Trophoblast cell (in vitro differentiated cells and primary cell): Measurements from ENCODE around the gene DNAI7.

Experiments
- DNase-seq, 2 donors: peaks; one replicate each; pipeline ENCODE4 v3.0.0-alpha.2; 2016
- H2AFZ ChIP-seq: 2 replicates; pipeline ENCODE4 v1.6.1; 2013; ENCODE audit warnings: low read length, moderate library complexity, mild to moderate bottlenecking; ENCODE audit not compliant: insufficient read depth, poor library complexity
- H2AK5ac ChIP-seq: 2 replicates; pipeline ENCODE4 v1.6.1; 2013; ENCODE audit warnings: mild to moderate bottlenecking, low read length
- H2BK120ac ChIP-seq: 2 replicates; pipeline ENCODE4 v1.6.1; 2013; ENCODE audit warnings: low read length, mild to moderate bottlenecking, moderate library complexity; ENCODE audit not compliant: insufficient read depth, poor library complexity
- H2BK12ac ChIP-seq: 2 replicates; pipeline ENCODE4 v1.6.1; 2013; ENCODE audit warnings: mild to moderate bottlenecking, low read length, moderate library complexity
- H2BK5ac ChIP-seq: 2 replicates; pipeline ENCODE4 v1.6.1; 2013; ENCODE audit warnings: low read length, low read depth, moderate library complexity, mild to moderate bottlenecking; ENCODE audit not compliant: poor library complexity
- H3K14ac ChIP-seq: 2 replicates; pipeline ENCODE4 v1.6.1; 2013; ENCODE audit warnings: mild to moderate bottlenecking, low read length
- H3K18ac ChIP-seq: 2 replicates; pipeline ENCODE4 v1.6.1; 2013; ENCODE audit warnings: mild to moderate bottlenecking, low read length
- H3K23ac ChIP-seq: 2 replicates; pipeline ENCODE4 v1.6.1; 2013; ENCODE audit warnings: low read length
- H3K27ac ChIP-seq: 2 replicates; pipeline ENCODE4 v1.5.1; 2013; ENCODE audit warnings: low read depth, mild to moderate bottlenecking, inconsistent platforms, low read length, moderate library complexity
- H3K27me3 ChIP-seq: 2 replicates; pipeline ENCODE4 v1.6.1; 2013; ENCODE audit warnings: inconsistent platforms, mild to moderate bottlenecking, low read length, moderate library complexity; ENCODE audit not compliant: insufficient read depth
- H3K36me3 ChIP-seq, 2 experiments: 1 replicate in 1 of 2; 2 replicates in 1 of 2; pipeline ENCODE4 v1.6.1; 2013; ENCODE audit warnings: low read length in 2 of 2, mild to moderate bottlenecking in 2 of 2, moderate library complexity in 1 of 2; ENCODE audit not compliant: insufficient read depth in 2 of 2, control insufficient read depth in 1 of 2
- H3K4ac ChIP-seq: 2 replicates; pipeline ENCODE4 v1.6.1; 2013; ENCODE audit warnings: low read depth, mild to moderate bottlenecking, low read length, moderate library complexity
- H3K4me1 ChIP-seq, 2 experiments: 1 replicate in 1 of 2; 2 replicates in 1 of 2; pipeline ENCODE4 v1.6.1; 2013; ENCODE audit warnings: low read length in 2 of 2, mild to moderate bottlenecking in 2 of 2, moderate library complexity in 1 of 2; ENCODE audit not compliant: insufficient read depth in 2 of 2, control insufficient read depth in 1 of 2
- H3K4me2 ChIP-seq: 2 replicates; pipeline ENCODE4 v1.6.1; 2013; ENCODE audit warnings: inconsistent platforms, mild to moderate bottlenecking, low read length, moderate library complexity
- H3K4me3 ChIP-seq: 2 replicates; pipeline ENCODE4 v1.5.1; 2013; ENCODE audit warnings: mild to moderate bottlenecking, low read depth, low read length, inconsistent platforms
- H3K79me1 ChIP-seq: one replicate; pipeline ENCODE4 v1.6.1; 2013; ENCODE audit warnings: low read length
- H3K79me2 ChIP-seq: 2 replicates; pipeline ENCODE4 v1.6.1; 2013; ENCODE audit warnings: low read length, mild to moderate bottlenecking; ENCODE audit not compliant: control insufficient read depth, insufficient read depth, poor library complexity
- H3K9ac ChIP-seq: 2 replicates; pipeline ENCODE4 v1.6.1; 2013; ENCODE audit warnings: mild to moderate bottlenecking, low read length
- H3K9me3 ChIP-seq: 2 replicates; pipeline ENCODE4 v1.6.1; 2013; ENCODE audit warnings: low read depth, mild to moderate bottlenecking, control low read depth, inconsistent platforms, low read length; ENCODE audit not compliant: insufficient read depth
- H4K12ac ChIP-seq: 2 replicates; pipeline ENCODE4 v1.6.1; 2013; ENCODE audit warnings: low read depth, mild to moderate bottlenecking, low read length, moderate library complexity
- H4K8ac ChIP-seq: 2 replicates; pipeline ENCODE4 v1.6.1; 2013; ENCODE audit warnings: low read depth, mild to moderate bottlenecking, low read length, moderate library complexity
- H4K91ac ChIP-seq: one replicate; pipeline ENCODE4 v1.6.1; 2013; ENCODE audit warnings: low read depth, mild to moderate bottlenecking, low read length, moderate library complexity
- whole genome bisulfite sequencing: extraction: QIAGEN DNeasy Blood & Tissue Kit; methylation state at CpG from one replicate; pipeline ENCODE4 v1.1.7; 2013; ENCODE audit warnings: missing lambda C conversion rate; ENCODE audit not compliant: insufficient read length, insufficient coverage; ENCODE audit errors: extremely low coverage; 5-methylcytosine and 5-hydroxymethylcytosine counted together

Gene DNAI7

DNA sequence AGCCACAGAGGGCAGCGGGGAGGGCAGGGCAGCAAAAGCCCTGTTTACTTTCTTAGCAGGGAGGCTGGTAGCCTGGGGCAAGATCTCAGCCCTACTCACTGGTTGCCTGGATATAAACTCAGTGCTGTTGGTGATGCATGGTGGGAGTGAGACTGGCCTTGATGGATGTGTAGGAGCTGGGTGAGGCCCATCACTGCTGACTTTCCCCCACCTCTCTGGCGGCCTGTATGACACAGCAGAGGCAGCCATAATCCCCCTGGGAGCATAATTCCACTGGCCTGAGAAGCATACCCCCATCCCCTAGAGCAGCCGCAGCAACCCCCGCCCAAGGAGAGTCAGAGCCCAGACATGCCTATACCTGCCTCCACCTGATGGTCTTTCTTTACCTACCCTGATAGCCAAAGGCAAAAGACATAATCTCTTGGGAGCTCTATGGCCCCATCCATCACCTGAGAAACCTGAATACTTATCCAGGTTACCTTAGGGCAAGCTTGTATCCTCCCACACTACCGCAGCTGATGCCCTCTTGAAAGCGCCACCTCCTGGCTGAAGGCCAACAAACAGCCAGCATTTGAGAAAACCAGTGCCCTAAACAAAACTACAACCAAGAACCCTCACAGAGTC lies 59.3 kb downstream of the DNAI7 start:
- H3K14ac ChIP-seq, result no peak overlapping the region
- H3K79me1 ChIP-seq, result no peaks in the 10 kb centered on the region
- H2AFZ ChIP-seq, result no peak overlapping the region
- H3K9me3 ChIP-seq, result no peaks in the 10 kb centered on the region
- no CpG with 5 or more reads among the region's 6 CpGs for WGBS
- peak overlapping the region; percentile 64 for H2BK5ac ChIP-seq
- no peaks in the 10 kb centered on the region for H3K36me3 ChIP-seq
- H3K18ac ChIP-seq, result no peak overlapping the region
- H3K4me2 ChIP-seq, result no peak overlapping the region
- no peak overlapping the region for H3K23ac ChIP-seq
- peak overlapping the region; percentile 72 for H2BK120ac ChIP-seq
- peak overlapping the region; percentile 63 for H4K91ac ChIP-seq
- H3K79me2 ChIP-seq, result no peaks in the 10 kb centered on the region
- peak overlapping the region; percentile 57 for H3K27ac ChIP-seq
- H3K4me3 ChIP-seq, result no peak overlapping the region
- H3K27me3 ChIP-seq, result no peaks in the 10 kb centered on the region
- H3K4me1 ChIP-seq, result no peaks in the 10 kb centered on the region
- peak overlapping the region; percentile 50 for H2BK12ac ChIP-seq
- H3K9ac ChIP-seq, result no peak overlapping the region
- H3K4ac ChIP-seq, result no peak overlapping the region
- H4K8ac ChIP-seq, result peak overlapping the region; percentile 50
- H4K12ac ChIP-seq, result no peak overlapping the region
- H2AK5ac ChIP-seq, result no peak overlapping the region
- DNase-seq, result peak; percentile 69 to 78

DNA sequence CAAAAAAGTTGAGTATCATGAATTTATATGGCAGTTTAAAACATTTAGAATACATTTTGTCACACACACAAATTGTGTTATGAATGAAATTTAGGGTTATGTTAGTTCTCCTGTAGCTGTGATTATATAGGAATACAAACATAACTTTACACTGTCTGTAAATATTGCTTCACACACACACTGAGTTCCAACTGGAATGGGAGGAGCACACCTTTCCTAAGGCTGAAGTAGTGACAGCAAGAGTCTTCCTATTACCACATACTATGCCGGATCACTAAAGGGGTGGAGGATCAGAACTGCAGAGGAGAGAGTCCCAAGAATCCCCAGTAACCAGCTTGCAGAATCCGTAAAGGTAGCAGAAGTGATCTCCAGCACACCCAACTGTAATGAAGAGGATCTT lies 63.7 kb downstream of the DNAI7 start:
- Histone ChIP-seq H3K23ac (no peak overlapping the region), H4K12ac (no peak overlapping the region), H3K79me1 (no peaks in the 10 kb centered on the region), H3K4me1 (no peaks in the 10 kb centered on the region), H4K8ac (no peak overlapping the region), H3K4ac (no peak overlapping the region), H3K4me2 (no peak overlapping the region), H3K27ac (no peak overlapping the region), H3K27me3 (no peaks in the 10 kb centered on the region), H3K9me3 (no peaks in the 10 kb centered on the region), H3K79me2 (no peaks in the 10 kb centered on the region), H2AK5ac (no peak overlapping the region), H4K91ac (no peak overlapping the region), H3K14ac (no peak overlapping the region), H3K36me3 (no peaks in the 10 kb centered on the region), H2AFZ (no peak overlapping the region), H2BK5ac (no peak overlapping the region), H2BK120ac (no peak overlapping the region), H3K4me3 (no peak overlapping the region), H2BK12ac (no peak overlapping the region), H3K9ac (no peak overlapping the region), H3K18ac (no peak overlapping the region)
- no peak for DNase-seq
- WGBS, result no CpG with 5 or more reads among the region's 2 CpGs

DNA sequence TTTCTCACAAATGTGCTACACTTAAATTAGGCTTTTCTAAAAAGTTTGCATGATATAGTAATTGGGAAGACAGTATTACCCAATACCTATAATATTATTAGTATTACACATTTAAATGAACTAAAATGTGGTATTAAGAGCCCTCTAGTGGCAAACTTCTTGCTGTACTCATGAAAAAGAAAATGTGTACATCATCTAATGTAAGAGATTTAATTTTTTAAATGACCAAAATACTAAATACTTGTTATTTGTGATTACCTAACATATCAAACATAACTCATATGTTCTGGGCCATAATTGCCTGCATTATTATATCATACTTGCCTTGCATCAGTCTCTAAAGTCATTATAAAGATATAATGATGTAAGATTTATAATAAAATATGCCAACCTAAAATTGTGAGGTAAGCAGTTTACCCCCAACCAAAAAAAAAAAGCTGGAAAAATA lies 64.2 kb downstream of the DNAI7 start:
- Histone ChIP-seq H4K12ac (no peak overlapping the region), H3K23ac (no peak overlapping the region), H2BK120ac (no peak overlapping the region), H2BK12ac (no peak overlapping the region), H2BK5ac (no peak overlapping the region), H3K9ac (no peak overlapping the region), H3K27ac (no peak overlapping the region), H3K79me1 (no peaks in the 10 kb centered on the region), H3K36me3 (no peaks in the 10 kb centered on the region), H2AFZ (no peak overlapping the region), H3K9me3 (no peaks in the 10 kb centered on the region), H3K4ac (no peak overlapping the region), H3K4me2 (no peak overlapping the region), H2AK5ac (no peak overlapping the region), H4K8ac (no peak overlapping the region), H3K4me1 (no peaks in the 10 kb centered on the region), H3K4me3 (no peak overlapping the region), H3K18ac (no peak overlapping the region), H4K91ac (no peak overlapping the region), H3K79me2 (no peaks in the 10 kb centered on the region), H3K27me3 (no peaks in the 10 kb centered on the region), H3K14ac (no peak overlapping the region)
- DNase-seq, result peak in 1 of 2 donors; percentile 82

DNA sequence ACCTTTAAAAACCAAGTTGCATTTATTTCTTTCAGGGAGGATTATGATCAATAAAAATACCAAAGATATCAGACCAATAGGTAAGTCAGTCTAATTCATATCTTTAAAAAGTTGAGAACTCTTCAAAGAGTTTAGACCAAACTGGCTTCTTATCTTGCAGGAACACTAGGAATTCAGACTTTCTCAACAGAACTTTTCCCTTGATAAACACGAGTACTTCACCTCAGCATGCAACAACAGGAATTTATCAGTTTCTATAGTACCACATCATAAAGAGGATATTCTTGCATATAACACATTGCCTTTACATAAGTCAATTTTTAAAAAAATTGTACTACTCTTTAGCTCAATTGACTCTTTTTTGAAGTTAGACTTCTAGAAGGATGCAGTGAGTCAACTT lies 68.2 kb downstream of the DNAI7 start:
- Histone ChIP-seq H2BK5ac (no peak overlapping the region), H3K9ac (no peak overlapping the region), H2BK12ac (no peak overlapping the region), H3K23ac (no peak overlapping the region), H3K36me3 (no peaks in the 10 kb centered on the region), H2BK120ac (no peak overlapping the region), H3K4me3 (no peak overlapping the region), H3K14ac (no peak overlapping the region), H2AFZ (no peak overlapping the region), H4K91ac (no peak overlapping the region), H2AK5ac (no peak overlapping the region), H3K4ac (no peak overlapping the region), H4K8ac (no peak overlapping the region), H4K12ac (no peak overlapping the region), H3K27ac (no peak overlapping the region), H3K4me1 (no peaks in the 10 kb centered on the region), H3K18ac (no peak overlapping the region), H3K9me3 (no peaks in the 10 kb centered on the region), H3K79me2 (no peaks in the 10 kb centered on the region), H3K4me2 (no peak overlapping the region), H3K79me1 (no peaks in the 10 kb centered on the region), H3K27me3 (no peaks in the 10 kb centered on the region)
- WGBS, result no CpG with 5 or more reads among the region's 1 CpG
- DNase-seq, result peak in 1 of 2 donors; percentile 39
